Measurements from ENCODE around the gene CRACR2B.

Gene CRACR2B

GRCh38 chr11:803467-803742, 24.3 kb upstream of the CRACR2B start:
- H3K4me3 ChIP-seq (ENCODE audit: low read depth, low read length): peak overlapping the region; percentile 60
- CTCF ChIA-PET: interaction anchor here (1.1 kb wide), 1 partner anchor 35 kb away, joined by 3 read pairs; no protein-coding TSS in a partner anchor

GRCh38 chr11:803770-804598, 23.7 kb upstream of the CRACR2B start:
- Histone ChIP-seq H3K9me3 (ENCODE audit: control insufficient read depth, insufficient read depth, low read depth, low read length) (no peaks in the 10 kb centered on the region), H3K27ac (ENCODE audit: extremely low read depth, low read depth, low read length) (peak overlapping the region; percentile 81), H3K4me1 (ENCODE audit: control insufficient read depth, insufficient read depth, low read length) (no peaks in the 10 kb centered on the region), H3K4me3 (ENCODE audit: low read depth, low read length) (peak overlapping the region; percentile 60), H3K36me3 (ENCODE audit: control insufficient read depth in 2 of 2, insufficient read depth in 1 of 2, low read length in 2 of 2) (peaks cover 0 to 52% of the 10 kb centered on the region in 2 experiments; a peak in 1 of 3 replicates)
- ChIA-PET POLR2A (interaction anchor here (0.6 to 5.2 kb wide), 5 partner anchors 14 to 588 kb away, joined by 3 to 42 read pairs (median 3); partner anchors contain the start of gene PNPLA2), CTCF (interaction anchor here (1.0 to 1.1 kb wide), 2 partner anchors 15 to 35 kb away, joined by 3 read pairs; no protein-coding TSS in a partner anchor)
- TF ChIP-seq KLF1 (tag by site-specific recombination; IDR thresholded peaks at IDR 0.05) (no peak), ZNF629 (tag by site-specific recombination; IDR thresholded peaks at IDR 0.05) (0 out of 2 replicates have a peak, but pooled peaks have one; percentile 32), ZNF404 (tag by site-specific recombination; IDR thresholded peaks at IDR 0.05) (no peak), ZBTB20 (tag by site-specific recombination; IDR thresholded peaks at IDR 0.05) (peak; percentile 80), ZNF449 (tag by site-specific recombination; IDR thresholded peaks at IDR 0.05) (no peak), ZNF692 (tag by site-specific recombination; IDR thresholded peaks at IDR 0.05) (peak; percentile 82), ZNF19 (tag by site-specific recombination; IDR thresholded peaks at IDR 0.05; ENCODE audit: low read depth) (no peak), ZNF529 (tag by site-specific recombination; IDR thresholded peaks at IDR 0.05; ENCODE audit: insufficient replicate concordance) (no peak), ZEB2 (tag by site-specific recombination; IDR thresholded peaks at IDR 0.05) (0 out of 2 replicates have a peak, but pooled peaks have one; percentile 14), ZFHX2 (tag by site-specific recombination; conservative IDR thresholded peaks at IDR 0.05) (peak; percentile 32; the same call in 1 of the 2 replicates), ZNF501 (tag by site-specific recombination; IDR thresholded peaks at IDR 0.05) (no peak), ZNF843 (tag by site-specific recombination; IDR thresholded peaks at IDR 0.05) (no peak), ZNF274 (IDR thresholded peaks at IDR 0.05; ENCODE audit: low read length) (no peak), ZNF274 (tag by site-specific recombination; IDR thresholded peaks at IDR 0.05; ENCODE audit: borderline replicate concordance) (no peak), FEZF1 (tag by site-specific recombination; IDR thresholded peaks at IDR 0.05) (no peak), KLF17 (tag by site-specific recombination; IDR thresholded peaks at IDR 0.05) (0 out of 2 replicates have a peak, but pooled peaks have one; percentile 16), ZNF335 (tag by site-specific recombination; conservative IDR thresholded peaks at IDR 0.05) (0 out of 2 replicates have a peak, but pooled peaks have one; percentile 29), HIC1 (tag by site-specific recombination; IDR thresholded peaks at IDR 0.05) (peak; percentile 37; the same call in 1 of the 2 replicates), ZFP69B (tag by site-specific recombination; IDR thresholded peaks at IDR 0.05) (peak; percentile 85), ZBTB44 (tag by site-specific recombination; IDR thresholded peaks at IDR 0.05) (peak; percentile 26; the same call in 1 of the 2 replicates), PATZ1 (tag by site-specific recombination; IDR thresholded peaks at IDR 0.05) (peak; percentile 44; the same call in 1 of the 2 replicates)

More at GRCh38 chr11:803467-803742, 24.3 kb upstream of the CRACR2B start:
- Histone ChIP-seq H3K36me3 (ENCODE audit: control insufficient read depth in 2 of 2, insufficient read depth in 1 of 2, low read length in 2 of 2) (peaks cover 0 to 54% of the 10 kb centered on the region in 2 experiments; a peak in 1 of 3 replicates), H3K9me3 (ENCODE audit: control insufficient read depth, insufficient read depth, low read depth, low read length) (no peaks in the 10 kb centered on the region), H3K27ac (ENCODE audit: extremely low read depth, low read depth, low read length) (peak overlapping the region; percentile 18; the same call in 1 of the 2 replicates), H3K4me1 (ENCODE audit: control insufficient read depth, insufficient read depth, low read length) (no peaks in the 10 kb centered on the region)
- POLR2A ChIA-PET: interaction anchor here (0.6 to 5.2 kb wide), 3 partner anchors 14 to 28 kb away, joined by 3 to 42 read pairs (median 5); partner anchors contain the start of gene PNPLA2
- no peak for TF ChIP-seq ZNF473 (tag by site-specific recombination; IDR thresholded peaks at IDR 0.05)
- no peak for TF ChIP-seq ZNF837 (tag by site-specific recombination; IDR thresholded peaks at IDR 0.05)

All from HEK293 (cell line).